Epithelial cell of prostate (primary cell): ENCODE results near the gene CD109.
"Not testable (repeated sequence)": the region's sequence is repeated elsewhere in the genome, so short reads cannot be mapped to it uniquely, and the experiment has no call there.

Source experiments
- DNase-seq: peaks from one replicate; pipeline ENCODE4 v3.0.0-alpha.2; 2011; ENCODE audit warnings: low read depth, low spot score
- H3K27ac ChIP-seq: fragments of 450-650 bp; 2 replicates; pipeline ENCODE4 v1.5.1; 2017; ENCODE audit warnings: mild to moderate bottlenecking

Gene CD109

GRCh38 chr6:73769976-73770375, 74.0 kb downstream of the CD109 start:
- DNase-seq = no peak
- no peak overlapping the region for H3K27ac ChIP-seq

GRCh38 chr6:73774311-73774774, 78.3 kb downstream of the CD109 start:
- H3K27ac ChIP-seq = no peak overlapping the region
- DNase-seq = peak; percentile 14

- no peak for DNase-seq
- no peak overlapping the region for H3K27ac ChIP-seq
These were observed 83.9 kb downstream of the CD109 start for GRCh38 chr6:73779943-73780342.

GRCh38 chr6:73782911-73783310, 86.9 kb downstream of the CD109 start:
- DNase-seq = no peak
- H3K27ac ChIP-seq = no peak overlapping the region

- no peak overlapping the region for H3K27ac ChIP-seq
- no peak for DNase-seq
These were observed 88.9 kb downstream of the CD109 start for GRCh38 chr6:73784726-73785505.

GRCh38 chr6:73790574-73790973, 94.6 kb downstream of the CD109 start:
- DNase-seq = no peak

GRCh38 chr6:73791336-73791735, 95.3 kb downstream of the CD109 start:
- no peak overlapping the region for H3K27ac ChIP-seq
- no peak for DNase-seq

More at GRCh38 chr6:73790574-73790973, 94.6 kb downstream of the CD109 start:
- H3K27ac ChIP-seq = no peak overlapping the region

GRCh38 chr6:73792738-73793137, 96.7 kb downstream of the CD109 start:
- no peak for DNase-seq
- H3K27ac ChIP-seq = no peak overlapping the region

GRCh38 chr6:73796881-73797280, 100.9 kb downstream of the CD109 start:
- H3K27ac ChIP-seq = no peak overlapping the region
- no peak for DNase-seq

GRCh38 chr6:73797861-73798260, 101.9 kb downstream of the CD109 start:
- DNase-seq = no peak
- H3K27ac ChIP-seq = no peak overlapping the region

GRCh38 chr6:73798592-73798991, 102.6 kb downstream of the CD109 start:
- no peak overlapping the region for H3K27ac ChIP-seq
- peak; percentile 55 for DNase-seq

GRCh38 chr6:73800997-73801396, 105.0 kb downstream of the CD109 start:
- H3K27ac ChIP-seq = no peak overlapping the region

GRCh38 chr6:73801652-73802268, 105.8 kb downstream of the CD109 start:
- H3K27ac ChIP-seq = no peak overlapping the region
- DNase-seq = no peak

More at GRCh38 chr6:73800997-73801396, 105.0 kb downstream of the CD109 start:
- no peak for DNase-seq

GRCh38 chr6:73802366-73802765, 106.4 kb downstream of the CD109 start:
- no peak overlapping the region for H3K27ac ChIP-seq
- DNase-seq = no peak

GRCh38 chr6:73803562-73804241, 107.7 kb downstream of the CD109 start:
- peak overlapping the region; percentile 24 for H3K27ac ChIP-seq
- peak; percentile 87 for DNase-seq

GRCh38 chr6:73805221-73805620, 109.2 kb downstream of the CD109 start:
- not testable (repeated sequence) for H3K27ac ChIP-seq, DNase-seq

GRCh38 chr6:73805982-73806381, 110.0 kb downstream of the CD109 start:
- not testable (repeated sequence) for DNase-seq

GRCh38 chr6:73811706-73812105, 115.7 kb downstream of the CD109 start:
- no peak overlapping the region for H3K27ac ChIP-seq
- no peak for DNase-seq

More at GRCh38 chr6:73805982-73806381, 110.0 kb downstream of the CD109 start:
- not testable (repeated sequence) for H3K27ac ChIP-seq

GRCh38 chr6:73817253-73817652, 121.2 kb downstream of the CD109 start:
- no peak for DNase-seq

GRCh38 chr6:73823046-73823735, 127.2 kb downstream of the CD109 start:
- H3K27ac ChIP-seq = no peak overlapping the region
- DNase-seq = no peak

More at GRCh38 chr6:73817253-73817652, 121.2 kb downstream of the CD109 start:
- no peak overlapping the region for H3K27ac ChIP-seq
